GM23338 (cell line): ENCODE measurements around the gene MRAP.

Experiments used
- CREB1 ChIP-seq: fragments of 250-450 bp; sonication (Bioruptor Pico); IDR thresholded peaks from 2 replicates; pipeline ENCODE4 v1.5.0; 2020; ENCODE audit warnings: low read depth, mild to moderate bottlenecking, moderate library complexity
- CTCF ChIP-seq, 2 experiments: fragments of 200-600 bp in 1 of 2; sonication (generic) in 1 of 2; conservative IDR thresholded peaks; 2 replicates each; pipeline versions ENCODE4 v1.5.1 to v1.6.1; 2016 to 2017; ENCODE audit warnings: antibody characterized with exemption in 2 of 2, low read depth in 2 of 2, mild to moderate bottlenecking in 2 of 2, moderate library complexity in 1 of 2
- ETS1 ChIP-seq: IDR thresholded peaks from 2 replicates; pipeline ENCODE4 v1.6.1; 2016; ENCODE audit warnings: antibody characterized with exemption
- EZH2 ChIP-seq: fragments of 200-600 bp; sonication (generic); IDR thresholded peaks from one replicate; pipeline ENCODE4 v1.8.0; 2017; ENCODE audit warnings: antibody characterized with exemption, mild to moderate bottlenecking, low read depth; ENCODE audit not compliant: unreplicated experiment
- EZH2phosphoT487 ChIP-seq: fragments of 200-600 bp; sonication (generic); IDR thresholded peaks from one replicate; pipeline ENCODE4 v1.8.1; 2018; ENCODE audit warnings: antibody characterized with exemption; ENCODE audit not compliant: unreplicated experiment
- JUNB ChIP-seq: IDR thresholded peaks from one replicate; pipeline ENCODE4 v1.6.1; 2016; ENCODE audit warnings: antibody characterized with exemption; ENCODE audit not compliant: unreplicated experiment
- NANOG ChIP-seq: IDR thresholded peaks from 2 replicates; pipeline ENCODE4 v1.6.1; 2016; ENCODE audit warnings: antibody characterized with exemption, borderline replicate concordance
- POLR2AphosphoS5 ChIP-seq: IDR thresholded peaks from 2 replicates; pipeline ENCODE4 v1.6.1; 2016; ENCODE audit warnings: antibody characterized with exemption, low read depth
- STAT1 ChIP-seq: IDR thresholded peaks from one replicate; pipeline ENCODE4 v1.6.1; 2016; ENCODE audit warnings: antibody characterized with exemption; ENCODE audit not compliant: unreplicated experiment
- ZNF114 ChIP-seq: fragments of 250-450 bp; sonication (Bioruptor Pico); IDR thresholded peaks from 2 replicates; pipeline ENCODE4 v1.5.0; 2020; ENCODE audit warnings: mild to moderate bottlenecking, moderate library complexity
- ZNF331 ChIP-seq: fragments of 250-450 bp; sonication (Bioruptor Pico); IDR thresholded peaks from 2 replicates; pipeline ENCODE4 v1.5.0; 2020; ENCODE audit warnings: low read depth, mild to moderate bottlenecking, moderate library complexity
- TF ChIP-seq, protein P1 (sequence below): IDR thresholded peaks from one replicate; pipeline ENCODE4 v1.6.1; 2018; ENCODE audit warnings: antibody characterized with exemption; ENCODE audit not compliant: unreplicated experiment
- TF ChIP-seq, protein P2 (sequence below): fragments of 250-450 bp; sonication (Bioruptor Pico); IDR thresholded peaks from 2 replicates; pipeline ENCODE4 v1.5.0; 2020; ENCODE audit warnings: mild to moderate bottlenecking, moderate library complexity

- TF ChIP-seq CTCF (conservative IDR thresholded peaks at IDR 0.05; ENCODE audit: low read depth in 2 of 2) (no peak), POLR2AphosphoS5 (no peak), EZH2 (no peak), CREB1 (CRISPR knock-in tag) (no peak), STAT1 (no peak), JUNB (no peak), ZNF331 (CRISPR knock-in tag) (no peak), EZH2phosphoT487 (no peak), NANOG (no peak), ZNF114 (CRISPR knock-in tag) (no peak), ETS1 (no peak)
- TF ChIP-seq, protein P1, sequence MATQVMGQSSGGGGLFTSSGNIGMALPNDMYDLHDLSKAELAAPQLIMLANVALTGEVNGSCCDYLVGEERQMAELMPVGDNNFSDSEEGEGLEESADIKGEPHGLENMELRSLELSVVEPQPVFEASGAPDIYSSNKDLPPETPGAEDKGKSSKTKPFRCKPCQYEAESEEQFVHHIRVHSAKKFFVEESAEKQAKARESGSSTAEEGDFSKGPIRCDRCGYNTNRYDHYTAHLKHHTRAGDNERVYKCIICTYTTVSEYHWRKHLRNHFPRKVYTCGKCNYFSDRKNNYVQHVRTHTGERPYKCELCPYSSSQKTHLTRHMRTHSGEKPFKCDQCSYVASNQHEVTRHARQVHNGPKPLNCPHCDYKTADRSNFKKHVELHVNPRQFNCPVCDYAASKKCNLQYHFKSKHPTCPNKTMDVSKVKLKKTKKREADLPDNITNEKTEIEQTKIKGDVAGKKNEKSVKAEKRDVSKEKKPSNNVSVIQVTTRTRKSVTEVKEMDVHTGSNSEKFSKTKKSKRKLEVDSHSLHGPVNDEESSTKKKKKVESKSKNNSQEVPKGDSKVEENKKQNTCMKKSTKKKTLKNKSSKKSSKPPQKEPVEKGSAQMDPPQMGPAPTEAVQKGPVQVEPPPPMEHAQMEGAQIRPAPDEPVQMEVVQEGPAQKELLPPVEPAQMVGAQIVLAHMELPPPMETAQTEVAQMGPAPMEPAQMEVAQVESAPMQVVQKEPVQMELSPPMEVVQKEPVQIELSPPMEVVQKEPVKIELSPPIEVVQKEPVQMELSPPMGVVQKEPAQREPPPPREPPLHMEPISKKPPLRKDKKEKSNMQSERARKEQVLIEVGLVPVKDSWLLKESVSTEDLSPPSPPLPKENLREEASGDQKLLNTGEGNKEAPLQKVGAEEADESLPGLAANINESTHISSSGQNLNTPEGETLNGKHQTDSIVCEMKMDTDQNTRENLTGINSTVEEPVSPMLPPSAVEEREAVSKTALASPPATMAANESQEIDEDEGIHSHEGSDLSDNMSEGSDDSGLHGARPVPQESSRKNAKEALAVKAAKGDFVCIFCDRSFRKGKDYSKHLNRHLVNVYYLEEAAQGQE, result no peak
- TF ChIP-seq, protein P2, sequence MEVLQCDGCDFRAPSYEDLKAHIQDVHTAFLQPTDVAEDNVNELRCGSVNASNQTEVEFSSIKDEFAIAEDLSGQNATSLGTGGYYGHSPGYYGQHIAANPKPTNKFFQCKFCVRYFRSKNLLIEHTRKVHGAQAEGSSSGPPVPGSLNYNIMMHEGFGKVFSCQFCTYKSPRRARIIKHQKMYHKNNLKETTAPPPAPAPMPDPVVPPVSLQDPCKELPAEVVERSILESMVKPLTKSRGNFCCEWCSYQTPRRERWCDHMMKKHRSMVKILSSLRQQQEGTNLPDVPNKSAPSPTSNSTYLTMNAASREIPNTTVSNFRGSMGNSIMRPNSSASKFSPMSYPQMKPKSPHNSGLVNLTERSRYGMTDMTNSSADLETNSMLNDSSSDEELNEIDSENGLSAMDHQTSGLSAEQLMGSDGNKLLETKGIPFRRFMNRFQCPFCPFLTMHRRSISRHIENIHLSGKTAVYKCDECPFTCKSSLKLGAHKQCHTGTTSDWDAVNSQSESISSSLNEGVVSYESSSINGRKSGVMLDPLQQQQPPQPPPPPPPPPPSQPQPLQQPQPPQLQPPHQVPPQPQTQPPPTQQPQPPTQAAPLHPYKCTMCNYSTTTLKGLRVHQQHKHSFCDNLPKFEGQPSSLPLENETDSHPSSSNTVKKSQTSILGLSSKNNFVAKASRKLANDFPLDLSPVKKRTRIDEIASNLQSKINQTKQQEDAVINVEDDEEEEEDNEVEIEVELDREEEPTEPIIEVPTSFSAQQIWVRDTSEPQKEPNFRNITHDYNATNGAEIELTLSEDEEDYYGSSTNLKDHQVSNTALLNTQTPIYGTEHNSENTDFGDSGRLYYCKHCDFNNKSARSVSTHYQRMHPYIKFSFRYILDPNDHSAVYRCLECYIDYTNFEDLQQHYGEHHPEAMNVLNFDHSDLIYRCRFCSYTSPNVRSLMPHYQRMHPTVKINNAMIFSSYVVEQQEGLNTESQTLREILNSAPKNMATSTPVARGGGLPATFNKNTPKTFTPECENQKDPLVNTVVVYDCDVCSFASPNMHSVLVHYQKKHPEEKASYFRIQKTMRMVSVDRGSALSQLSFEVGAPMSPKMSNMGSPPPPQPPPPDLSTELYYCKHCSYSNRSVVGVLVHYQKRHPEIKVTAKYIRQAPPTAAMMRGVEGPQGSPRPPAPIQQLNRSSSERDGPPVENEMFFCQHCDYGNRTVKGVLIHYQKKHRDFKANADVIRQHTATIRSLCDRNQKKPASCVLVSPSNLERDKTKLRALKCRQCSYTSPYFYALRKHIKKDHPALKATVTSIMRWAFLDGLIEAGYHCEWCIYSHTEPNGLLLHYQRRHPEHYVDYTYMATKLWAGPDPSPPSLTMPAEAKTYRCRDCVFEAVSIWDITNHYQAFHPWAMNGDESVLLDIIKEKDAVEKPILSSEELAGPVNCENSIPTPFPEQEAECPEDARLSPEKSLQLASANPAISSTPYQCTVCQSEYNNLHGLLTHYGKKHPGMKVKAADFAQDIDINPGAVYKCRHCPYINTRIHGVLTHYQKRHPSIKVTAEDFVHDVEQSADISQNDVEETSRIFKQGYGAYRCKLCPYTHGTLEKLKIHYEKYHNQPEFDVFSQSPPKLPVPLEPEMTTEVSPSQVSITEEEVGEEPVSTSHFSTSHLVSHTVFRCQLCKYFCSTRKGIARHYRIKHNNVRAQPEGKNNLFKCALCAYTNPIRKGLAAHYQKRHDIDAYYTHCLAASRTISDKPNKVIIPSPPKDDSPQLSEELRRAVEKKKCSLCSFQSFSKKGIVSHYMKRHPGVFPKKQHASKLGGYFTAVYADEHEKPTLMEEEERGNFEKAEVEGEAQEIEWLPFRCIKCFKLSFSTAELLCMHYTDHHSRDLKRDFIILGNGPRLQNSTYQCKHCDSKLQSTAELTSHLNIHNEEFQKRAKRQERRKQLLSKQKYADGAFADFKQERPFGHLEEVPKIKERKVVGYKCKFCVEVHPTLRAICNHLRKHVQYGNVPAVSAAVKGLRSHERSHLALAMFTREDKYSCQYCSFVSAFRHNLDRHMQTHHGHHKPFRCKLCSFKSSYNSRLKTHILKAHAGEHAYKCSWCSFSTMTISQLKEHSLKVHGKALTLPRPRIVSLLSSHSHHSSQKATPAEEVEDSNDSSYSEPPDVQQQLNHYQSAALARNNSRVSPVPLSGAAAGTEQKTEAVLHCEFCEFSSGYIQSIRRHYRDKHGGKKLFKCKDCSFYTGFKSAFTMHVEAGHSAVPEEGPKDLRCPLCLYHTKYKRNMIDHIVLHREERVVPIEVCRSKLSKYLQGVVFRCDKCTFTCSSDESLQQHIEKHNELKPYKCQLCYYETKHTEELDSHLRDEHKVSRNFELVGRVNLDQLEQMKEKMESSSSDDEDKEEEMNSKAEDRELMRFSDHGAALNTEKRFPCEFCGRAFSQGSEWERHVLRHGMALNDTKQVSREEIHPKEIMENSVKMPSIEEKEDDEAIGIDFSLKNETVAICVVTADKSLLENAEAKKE (CRISPR knock-in tag), result no peak
Observed at GRCh38 chr21:32256251-32256650, 42.4 kb upstream of the MRAP start.
